K562 (cell line): ENCODE data around the gene RNF34. TPM values are rescaled to one million over a fixed set of nuclear protein-coding genes. Genes with fewer than 3 reads are reported as not detected.
A peak's percentile ranks its signal among the peaks of the same experiment; 100 is the strongest.

Source experiments
- ATAC-seq: fragments of 200-7000 bp; cut with Tn5 transposase; 3 replicates; pipeline ENCODE4 v1.9.1; 2020; ENCODE audit warnings: moderate library complexity
- BruUV-seq: library from RNA; stranded (reverse); fragments of 400-500 nt; replicated peaks from 2 replicates; lab custom pipeline; 2021; lab: Mats Ljungman, UMichigan
- CTCF ChIA-PET: fragments of 300-600 bp; formaldehyde crosslinking; extraction: SDS; loops from one replicate; lab custom pipeline; 2021; ENCODE audit warnings: low intra/inter-chr PET ratio; lab: Yijun Ruan, JAX
- POLR2A ChIA-PET: fragments of 300-600, 350-650 bp; sonication (Branson Sonifier 250); formaldehyde crosslinking; extraction: SDS; loops from one replicate; lab custom pipeline; 2021; ENCODE audit warnings: antibody characterized with exemption, inconsistent platforms; lab: Yijun Ruan, JAX
- DNase-seq, 4 experiments: peaks; one replicate each; pipeline versions ENCODE4 v3.0.0 to v3.0.0-alpha.2; 2011 to 2018; ENCODE audit warnings: low spot score in 3 of 4, mixed read lengths in 3 of 4; ENCODE audit errors: extremely low read depth in 1 of 4
- FAIRE-seq: peaks from 2 replicates; lab custom pipeline; 2011; peaks lifted over from hg19 to GRCh38; lab: Jason Lieb, UNC
- H2AFZ ChIP-seq: 2 replicates; pipeline ENCODE4 v1.6.0; 2011; ENCODE audit warnings: low read depth, low read length, control low read depth, inconsistent platforms
- H3K27ac ChIP-seq: fragments of 200-600 bp; 3 replicates; pipeline ENCODE4 v1.8.0; 2011; ENCODE audit warnings: low read depth, mild to moderate bottlenecking, control low read depth, inconsistent platforms, low read length, moderate library complexity, mixed read lengths; ENCODE audit errors: extremely low read depth
- H3K27me3 ChIP-seq, 2 experiments: fragments of 300-600 bp in 1 of 2; 2 replicates in 1 of 2; 3 replicates in 1 of 2; pipeline versions ENCODE4 v1.6.0 to v1.8.0; 2011; ENCODE audit warnings: inconsistent platforms in 2 of 2, low read length in 2 of 2, mild to moderate bottlenecking in 1 of 2, mixed read lengths in 1 of 2, moderate library complexity in 1 of 2; ENCODE audit not compliant: control insufficient read depth in 2 of 2, insufficient read depth in 2 of 2
- H3K36me3 ChIP-seq: fragments of 300-600 bp; 3 replicates; pipeline ENCODE4 v1.8.0; 2011; ENCODE audit warnings: mild to moderate bottlenecking, low read length, inconsistent platforms; ENCODE audit not compliant: control insufficient read depth, insufficient read depth
- H3K4me1 ChIP-seq, 2 experiments: fragments of 200-600 bp in 1 of 2; replicated peaks in 1 of 2; 2 replicates in 1 of 2; 3 replicates in 1 of 2; pipeline versions ENCODE4 v1.5.1 to v1.8.0; 2011; ENCODE audit warnings: inconsistent platforms in 2 of 2, low read length in 2 of 2, mild to moderate bottlenecking in 1 of 2, mixed read lengths in 1 of 2, moderate library complexity in 1 of 2; ENCODE audit not compliant: control insufficient read depth in 2 of 2, insufficient read depth in 2 of 2
- H3K4me2 ChIP-seq: 2 replicates; pipeline ENCODE4 v1.6.1; 2011; ENCODE audit warnings: low read length, control low read depth, inconsistent platforms, mixed read lengths; ENCODE audit not compliant: insufficient read depth
- H3K4me3 ChIP-seq: fragments of 200-600 bp; sonication (generic), shearing (Covaris generic); 2 replicates; pipeline ENCODE4 v1.5.1; 2016; ENCODE audit warnings: control low read depth, inconsistent platforms
- H3K79me2 ChIP-seq: fragments of 200-600 bp; 3 replicates; pipeline ENCODE4 v1.8.0; 2011; ENCODE audit warnings: low read length, inconsistent platforms; ENCODE audit not compliant: control insufficient read depth, insufficient read depth
- H3K9ac ChIP-seq, 2 experiments: 2 replicates each; pipeline versions ENCODE4 v1.6.0 to v1.6.1; 2011; ENCODE audit warnings: low read depth in 2 of 2, low read length in 2 of 2, control low read depth in 1 of 2, inconsistent platforms in 1 of 2, mild to moderate bottlenecking in 1 of 2, mixed read lengths in 1 of 2; ENCODE audit not compliant: insufficient read depth in 1 of 2
- H3K9me1 ChIP-seq: one replicate; pipeline ENCODE4 v1.6.0; 2011; ENCODE audit warnings: inconsistent platforms, mild to moderate bottlenecking, low read length, moderate library complexity; ENCODE audit not compliant: control insufficient read depth, insufficient read depth
- H3K9me3 ChIP-seq: replicated peaks from 2 replicates; pipeline ENCODE4 v1.5.1; 2011; ENCODE audit warnings: low read depth, low read length, inconsistent platforms; ENCODE audit not compliant: control insufficient read depth, insufficient read depth
- H4K20me1 ChIP-seq: replicated peaks from 2 replicates; pipeline ENCODE4 v1.6.1; 2011; ENCODE audit warnings: low read length, inconsistent platforms, mixed read lengths; ENCODE audit not compliant: control insufficient read depth, insufficient read depth
- ILF3 ChIP-seq: fragments of 450-650 bp; IDR thresholded peaks from 2 replicates; pipeline ENCODE4 v1.6.1; 2018; ENCODE audit warnings: antibody characterized with exemption, mild to moderate bottlenecking, moderate library complexity, borderline replicate concordance
- MED1 ChIP-seq: sonication (generic); formaldehyde crosslinking; IDR thresholded peaks from 2 replicates; pipeline ENCODE4 v1.8.1; 2023; ENCODE audit warnings: missing genetic modification reagents, borderline replicate concordance
- NFIC ChIP-seq: fragments of 450-650 bp; IDR thresholded peaks from 2 replicates; pipeline ENCODE4 v1.6.1; 2017; ENCODE audit warnings: mild to moderate bottlenecking, inconsistent platforms
- NR3C1 ChIP-seq: sonication (generic); formaldehyde crosslinking; IDR thresholded peaks from 2 replicates; pipeline ENCODE4 v1.8.1; 2022; ENCODE audit warnings: missing genetic modification reagents
- POLR2G ChIP-seq: fragments of 200-400 bp; formaldehyde crosslinking; IDR thresholded peaks from 2 replicates; pipeline ENCODE4 v1.6.1; 2017; ENCODE audit warnings: low read depth, mild to moderate bottlenecking, antibody characterized with exemption, low read length, moderate library complexity
- SPI1 ChIP-seq: IDR thresholded peaks from 2 replicates; pipeline ENCODE4 v1.6.1; 2011; ENCODE audit warnings: low read depth, low read length, control low read depth, borderline replicate concordance
- ZNF511 ChIP-seq: sonication (generic); formaldehyde crosslinking; IDR thresholded peaks from 2 replicates; pipeline ENCODE4 v1.8.0; 2022; ENCODE audit warnings: mild to moderate bottlenecking, missing genetic modification reagents
- WGBS: fragments of 100-300 bp; shearing (Covaris generic); methylation state at CpG from one replicate; pipeline ENCODE4 v1.1.6; 2016; ENCODE audit warnings: low coverage, mixed read lengths; ENCODE audit not compliant: insufficient coverage; ENCODE audit errors: missing lambda C conversion rate; 5-methylcytosine and 5-hydroxymethylcytosine counted together
- in situ Hi-C: fragments of 300-500 bp; cut with MboI; formaldehyde crosslinking; loops from 4 replicates; pipeline ENCODE4 v1.15.0; 2018; ENCODE audit warnings: inconsistent platforms, mixed read lengths
- intact Hi-C: fragments of 100-400 bp; cut with micrococcal nuclease; formaldehyde crosslinking; loops from 2 replicates; pipeline ENCODE4 v1.14.2; 2022
- polyA plus RNA-seq, 8 experiments: library from polyadenylated mRNA; depleted of rRNA in 4 of 8; stranded (reverse) in 5 of 8; unstranded in 3 of 8; fragments of >200 nt; fragmentation: Nextera tagmentation in 2 of 8; fragmentation: Illumina TruSeq in 1 of 8; extraction: Ambion mirVana in 2 of 8; extraction: Trizol in 1 of 8; gene quantifications; 2 replicates each; pipeline versions ENCODE4 v1.2.1 to v1.2.3, GENCODE V29; 2011 to 2014; ENCODE audit warnings: inconsistent platforms in 1 of 8, missing spikeins in 1 of 8
- total RNA-seq, 7 experiments: library from RNA; depleted of rRNA in 6 of 7; stranded (reverse); fragments of >200 nt in 6 of 7; fragmentation: Illumina TruSeq in 2 of 7; extraction: Trizol in 2 of 7; gene quantifications; 2 replicates each; pipeline versions ENCODE4 v1.2.1 to v1.2.3, GENCODE V29; 2011 to 2021; ENCODE audit warnings: low replicate concordance in 1 of 7

The RNF34 gene
- total and polyA plus RNA-seq, 9 of the 15 experiments (the other 6 are each of a cell fraction or from before 2014, with no cell fraction given) = 41.7 to 88.9 (median 54.1) TPM

- H3K4me1 ChIP-seq = peaks cover 0 to 26% of the 10 kb centered on the region in 2 experiments; a peak in 2 of 5 replicates
- no peak overlapping the region for H2AFZ ChIP-seq
- CTCF ChIA-PET = no interaction called here
- WGBS = 98% methylated on average over 15 of the region's 15 CpGs
- no peak for DNase-seq
- H3K9me1 ChIP-seq = no peaks in the 10 kb centered on the region
- 0 out of 2 replicates have a peak, but pooled peaks cover 6% of the 10 kb centered on the region for H4K20me1 ChIP-seq
- H3K27me3 ChIP-seq = no peaks in the 10 kb centered on the region
- H3K4me2 ChIP-seq = no peak overlapping the region
- H3K4me3 ChIP-seq = no peak overlapping the region
- TF ChIP-seq ZNF511 (CRISPR knock-in tag) (no peak), POLR2G (peak; percentile 54), SPI1 (no peak)
- TF ChIP-seq, all 486 proteins: peak for 1
- FAIRE-seq (no peak), ATAC-seq (no peak)
- H3K36me3 ChIP-seq = peaks cover 93% of the 10 kb centered on the region; the same call in 2 of the 3 replicates
- H3K9ac ChIP-seq = no peak overlapping the region
- H3K27ac ChIP-seq = no peak overlapping the region
- POLR2A ChIA-PET = no interaction called here
- in situ Hi-C loops (no loop called here), intact Hi-C loops (no loop called here)
- H3K79me2 ChIP-seq = no peaks in the 10 kb centered on the region
- peaks cover 6% of the 10 kb centered on the region; the same call in 1 of the 2 replicates for H3K9me3 ChIP-seq
- no TSS peak for BruUV-seq
Observed at GRCh38 chr12:121440768-121441167, 40.9 kb downstream of the RNF34 start.

- ATAC-seq = no peak
- Histone ChIP-seq H3K4me1 (peaks cover 0 to 26% of the 10 kb centered on the region in 2 experiments; a peak in 2 of 5 replicates), H3K79me2 (no peaks in the 10 kb centered on the region), H2AFZ (no peak overlapping the region), H3K4me2 (no peak overlapping the region), H3K27ac (no peak overlapping the region), H3K27me3 (no peaks in the 10 kb centered on the region), H3K9me1 (no peaks in the 10 kb centered on the region), H3K36me3 (peaks cover 91% of the 10 kb centered on the region; the same call in 2 of the 3 replicates), H3K9ac (no peak overlapping the region), H3K9me3 (peaks cover 4% of the 10 kb centered on the region; the same call in 1 of the 2 replicates), H4K20me1 (0 out of 2 replicates have a peak, but pooled peaks cover 6% of the 10 kb centered on the region), H3K4me3 (no peak overlapping the region)
- WGBS = 97% methylated on average over 17 of the region's 17 CpGs
- POLR2A ChIA-PET = no interaction called here
- in situ Hi-C loops = no loop called here
- BruUV-seq = no TSS peak
- no peak for DNase-seq
- CTCF ChIA-PET = no interaction called here
- no peak for FAIRE-seq
- no peak for TF ChIP-seq NR3C1 (CRISPR knock-in tag)
- no peak for TF ChIP-seq MED1 (CRISPR knock-in tag)
- TF ChIP-seq ILF3 = no peak
- TF ChIP-seq NFIC = peak; percentile 26; the same call in 1 of the 2 replicates
- intact Hi-C loops = no loop called here
Observed at GRCh38 chr12:121441555-121441954, 41.6 kb downstream of the RNF34 start.
